T47D (cell line): Measurements from ENCODE around the gene MRPS2.
"Not testable (repeated sequence)": the region's sequence is repeated elsewhere in the genome, so short reads cannot be mapped to it uniquely, and the experiment has no call there.

ENCODE experiments used
- DNase-seq, 2 experiments: peaks; one replicate each; pipeline versions ENCODE4 v3.0.0 to v3.0.0-alpha.2; 2011 to 2012; ENCODE audit warnings: low read depth in 1 of 2, low spot score in 1 of 2
- JUND ChIP-seq: IDR thresholded peaks from 2 replicates; pipeline ENCODE4 v1.6.1; 2012; ENCODE audit warnings: low read depth
- in situ Hi-C: cut with HindIII; loops from 2 replicates; pipeline ENCODE4 v1.10.0; 2016; ENCODE audit warnings: low sequenced_read_pairs, low pct_unique_long_range_greater_than_20kb

Gene MRPS2

DNA sequence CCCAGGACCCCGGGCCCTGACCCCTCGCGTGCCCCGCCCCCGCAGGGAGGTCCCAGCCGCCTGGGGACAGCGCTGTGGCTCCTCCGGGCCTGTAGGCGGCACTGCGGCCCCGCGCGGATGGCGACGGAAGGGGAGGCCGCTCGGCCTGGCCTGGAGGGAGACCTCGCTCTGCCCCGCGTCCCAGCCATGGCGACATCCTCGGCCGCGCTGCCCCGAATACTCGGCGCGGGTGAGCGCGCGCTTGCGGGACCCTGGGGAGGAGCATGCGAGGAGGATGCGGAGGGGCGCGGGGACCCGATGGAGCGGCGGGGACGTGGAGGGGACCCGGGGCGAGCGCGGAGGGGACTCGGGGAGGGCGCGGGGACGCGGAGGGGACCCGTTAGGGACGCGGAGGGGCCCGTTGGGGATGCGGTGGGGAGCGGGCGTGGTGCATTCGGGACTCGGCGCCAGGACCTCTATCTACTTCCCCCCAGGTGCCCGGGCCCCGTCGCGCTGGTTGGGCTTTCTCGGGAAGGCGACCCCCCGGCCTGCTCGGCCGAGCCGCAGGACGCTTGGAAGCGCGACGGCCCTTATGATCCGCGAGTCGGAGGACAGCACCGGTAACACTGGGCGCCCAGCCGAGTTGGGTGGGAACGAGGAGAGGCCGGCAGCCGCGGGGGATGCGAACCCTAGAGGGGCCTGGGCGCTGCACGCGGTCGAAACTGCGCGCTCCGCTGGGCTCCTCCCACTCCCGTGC is at the start of gene MRPS2:
Gene MRPS2 (plus strand): TSS at position 158 of the 736 bp plus-strand sequence. CDS start 29 bp downstream, at position 187.
- in situ Hi-C loops = no loop called here
- DNase-seq = peak; percentile 93
- TF ChIP-seq JUND = no peak

GRCh38 chr9:135450956-135451355 is 49.5 kb upstream of the MRPS2 start:
- DNase-seq = no peak
- no peak for TF ChIP-seq JUND
- in situ Hi-C loops = no loop called here

GRCh38 chr9:135451909-135452308 is 48.6 kb upstream of the MRPS2 start:
- in situ Hi-C loops, DNase-seq: not testable (repeated sequence)

DNA sequence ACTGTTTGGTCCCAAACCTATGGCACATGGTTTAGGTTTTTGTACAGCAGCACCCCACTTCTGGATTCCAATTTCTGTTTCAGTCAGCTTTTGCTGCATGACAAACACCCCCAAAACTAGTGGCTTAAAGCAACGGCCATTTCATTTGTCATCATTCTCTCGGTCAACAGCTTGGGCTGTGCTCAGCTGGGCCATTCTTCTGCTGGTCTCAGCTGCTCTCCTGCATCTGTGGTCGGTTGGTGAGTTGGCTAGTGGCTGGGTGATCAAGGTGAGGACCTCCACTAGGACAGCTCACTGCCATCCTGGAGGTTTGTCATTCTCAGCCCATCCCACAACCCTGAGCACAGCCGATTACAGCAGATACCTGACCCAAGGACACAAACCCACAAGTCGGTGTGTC is 45.7 kb upstream of the MRPS2 start:
- TF ChIP-seq JUND = no peak
- no peak for DNase-seq
- in situ Hi-C loops = no loop called here

- DNase-seq = no peak
- in situ Hi-C loops = no loop called here
- no peak for TF ChIP-seq JUND
These were observed 45.0 kb upstream of the MRPS2 start for GRCh38 chr9:135455401-135456030.

DNA sequence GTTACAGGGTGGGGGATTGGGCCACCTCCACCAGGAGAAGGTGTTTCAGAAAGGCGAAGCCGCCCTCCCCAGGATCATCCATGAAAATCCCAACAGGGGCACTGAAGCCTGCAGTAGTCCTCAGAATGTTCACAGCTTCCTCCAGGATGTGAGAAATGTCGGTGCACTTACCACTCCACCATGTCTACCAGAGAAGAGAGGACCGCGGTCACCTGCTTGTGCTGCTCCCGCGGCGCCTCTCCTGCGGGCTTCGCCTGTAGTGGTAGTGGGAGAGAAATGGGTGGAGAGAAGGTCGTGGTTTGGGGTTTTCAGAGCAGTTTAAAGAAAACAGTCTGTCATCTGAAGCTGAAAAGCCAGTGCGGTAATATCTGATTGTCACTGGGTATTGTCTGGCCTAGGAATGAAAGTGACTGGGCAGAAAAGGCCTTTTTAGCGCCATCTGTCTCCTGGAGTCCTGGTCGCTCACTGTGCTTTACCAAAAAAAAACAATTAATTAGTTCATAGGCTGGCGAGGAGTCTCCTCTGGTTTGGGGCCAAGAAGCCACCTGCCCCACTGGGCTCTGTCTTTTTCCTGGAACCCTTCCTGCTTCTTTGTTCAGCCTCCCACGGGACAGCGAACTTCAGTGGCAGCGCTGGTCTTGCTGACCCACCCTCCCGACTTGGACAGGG is 43.9 kb upstream of the MRPS2 start:
- DNase-seq = peak in 1 of 2 experiments; percentile 15
- in situ Hi-C loops = no loop called here
- no peak for TF ChIP-seq JUND

- DNase-seq, in situ Hi-C loops: not testable (repeated sequence)
These were observed 42.0 kb upstream of the MRPS2 start for GRCh38 chr9:135458478-135458877.

GRCh38 chr9:135461936-135462335 is 38.5 kb upstream of the MRPS2 start:
- DNase-seq = no peak
- in situ Hi-C loops = no loop called here
- no peak for TF ChIP-seq JUND

DNA sequence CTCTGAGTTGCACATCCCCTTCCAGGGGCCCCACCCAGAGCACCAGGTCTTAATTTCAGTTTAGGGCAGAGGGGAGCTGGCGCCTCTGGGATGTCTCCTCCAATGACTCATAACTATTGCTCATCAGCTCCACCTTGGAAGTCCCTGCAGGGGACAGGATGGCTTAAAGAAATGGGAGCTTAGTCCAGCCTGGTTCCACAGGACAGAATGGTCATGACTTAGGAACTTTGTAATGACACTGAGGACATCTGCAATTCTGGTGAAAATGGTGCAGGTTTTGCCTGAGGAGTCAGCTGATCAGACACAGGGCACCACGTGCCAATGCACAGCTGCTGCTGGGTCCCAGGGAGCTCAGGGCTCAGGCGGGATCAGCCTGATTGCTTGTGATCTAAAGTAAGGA is 37.3 kb upstream of the MRPS2 start:
- DNase-seq = no peak
- no peak for TF ChIP-seq JUND
- in situ Hi-C loops = no loop called here

- in situ Hi-C loops = no loop called here
These were observed 36.3 kb upstream of the MRPS2 start for GRCh38 chr9:135464181-135464580.

GRCh38 chr9:135468854-135469521 is 31.5 kb upstream of the MRPS2 start:
- in situ Hi-C loops = no loop called here
- no peak for DNase-seq
- no peak for TF ChIP-seq JUND

More at GRCh38 chr9:135464181-135464580, 36.3 kb upstream of the MRPS2 start:
- no peak for TF ChIP-seq JUND
- no peak for DNase-seq

GRCh38 chr9:135471791-135472640 is 28.5 kb upstream of the MRPS2 start:
- no peak for TF ChIP-seq JUND
- in situ Hi-C loops = no loop called here
- no peak for DNase-seq
